NCI-H1436 (cell line): ENCODE measurements around the gene GUCY1B1.
"Not testable (repeated sequence)": the region's sequence is repeated elsewhere in the genome, so short reads cannot be mapped to it uniquely, and the experiment has no call there.

Experiments
- DNase-seq: peaks from one replicate; lab custom pipeline; 2025; lab: John Stamatoyannopoulos, UW

GUCY1B1 gene

DNA sequence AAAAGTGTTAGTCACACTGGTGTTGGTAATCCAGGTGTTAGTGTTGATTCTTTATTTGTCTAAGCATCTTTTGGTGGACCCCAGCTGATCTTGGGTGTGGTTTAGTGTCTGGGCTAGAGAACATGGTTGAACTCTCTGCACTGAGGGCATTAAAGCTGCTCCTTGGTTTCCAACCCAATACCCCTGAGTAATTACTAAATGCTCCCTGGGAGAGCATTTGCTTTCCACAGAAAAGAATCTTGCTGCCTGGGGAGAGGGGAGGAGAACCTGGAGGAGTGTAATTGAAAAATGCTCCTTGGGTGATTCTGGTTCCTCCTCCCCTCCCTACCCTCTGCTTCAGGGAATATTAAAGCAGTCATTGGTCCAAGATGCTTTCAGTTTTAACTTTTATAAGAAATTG lies 3.1 kb downstream of the GUCY1B1 start:
- DNase-seq = no peak

DNA sequence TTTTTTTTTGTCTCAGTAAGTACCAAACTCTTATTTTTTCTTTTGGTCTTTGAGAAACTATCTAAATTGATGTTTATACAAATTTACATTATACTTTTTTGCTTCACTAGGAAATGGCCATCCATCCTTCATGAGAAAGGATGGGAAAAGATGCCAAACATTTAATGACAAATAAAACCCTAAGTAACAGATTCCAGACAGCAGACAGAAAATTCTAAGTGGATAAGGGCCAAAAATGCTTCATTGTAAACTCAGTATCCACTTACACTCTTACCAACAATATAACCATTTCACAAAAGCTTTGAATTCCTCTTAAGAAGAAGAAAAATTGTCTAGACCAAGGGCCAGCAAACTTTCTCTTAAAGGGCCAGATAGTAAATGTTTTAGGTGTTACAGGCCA lies 3.5 kb downstream of the GUCY1B1 start:
- DNase-seq = no peak

DNA sequence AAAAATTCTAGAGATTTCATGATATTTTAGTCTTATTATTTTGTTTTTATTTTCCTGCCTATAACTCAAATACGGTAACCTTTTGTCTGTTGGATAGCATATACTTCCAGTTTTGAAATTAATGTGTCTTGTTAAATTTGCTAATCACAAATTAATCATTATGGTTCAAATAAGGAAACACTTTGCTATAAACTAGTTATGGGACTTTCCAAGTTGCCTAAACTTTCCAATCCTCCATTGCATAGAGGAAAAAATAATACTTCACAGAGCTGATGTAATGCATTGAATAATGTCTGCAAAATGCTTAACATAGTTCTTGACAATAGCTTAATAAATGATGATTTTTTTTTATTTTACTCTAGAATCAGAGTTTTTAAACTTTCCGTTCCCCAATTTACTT lies 4.7 kb downstream of the GUCY1B1 start:
- no peak for DNase-seq

- DNase-seq = no peak
Measured at GRCh38 chr4:155765149-155765548, 6.3 kb downstream of the GUCY1B1 start.

- no peak for DNase-seq
Measured at GRCh38 chr4:155766622-155767021, 7.8 kb downstream of the GUCY1B1 start.

DNA sequence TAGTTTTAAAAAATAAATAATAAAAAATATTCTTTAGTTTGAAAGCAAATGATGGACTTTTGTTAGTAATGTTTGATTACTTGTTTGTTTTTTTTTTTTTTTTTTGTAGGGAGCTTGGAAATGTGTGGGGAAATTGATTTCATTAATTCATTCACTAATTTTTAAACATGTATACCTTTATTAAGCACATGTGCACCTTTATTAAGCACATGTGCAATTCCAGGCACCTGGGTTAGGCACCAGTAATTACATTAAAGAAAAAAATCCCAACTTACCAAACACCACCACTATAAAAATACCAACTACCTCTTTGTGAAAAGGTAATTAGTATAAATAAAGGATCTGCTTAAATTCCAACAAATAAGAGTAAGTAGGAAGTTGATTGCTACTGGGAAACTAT lies 9.5 kb downstream of the GUCY1B1 start:
- DNase-seq = no peak

DNA sequence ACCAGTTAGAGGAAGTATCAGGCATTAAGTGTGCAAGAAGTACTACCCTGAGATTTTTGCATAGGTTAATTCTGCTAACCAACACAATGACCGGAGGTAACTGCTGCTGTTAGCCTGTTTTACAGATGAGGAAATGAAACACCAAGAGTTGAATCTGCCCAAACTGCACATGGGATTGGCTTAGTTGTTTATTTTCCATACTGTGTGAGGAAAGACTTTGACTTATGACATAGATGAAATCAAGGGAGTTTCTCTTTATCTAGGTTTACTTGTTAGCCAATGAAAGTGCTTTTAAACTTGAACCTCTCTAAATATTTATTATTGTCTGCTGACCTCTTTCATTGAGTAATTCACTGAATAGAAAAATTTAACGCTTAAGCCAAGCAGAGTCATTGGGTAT lies 10.3 kb downstream of the GUCY1B1 start:
- DNase-seq = no peak

- DNase-seq = no peak
Measured at GRCh38 chr4:155772459-155773195, 13.8 kb downstream of the GUCY1B1 start.

- no peak for DNase-seq
Measured at GRCh38 chr4:155773196-155773800, 14.5 kb downstream of the GUCY1B1 start.

DNA sequence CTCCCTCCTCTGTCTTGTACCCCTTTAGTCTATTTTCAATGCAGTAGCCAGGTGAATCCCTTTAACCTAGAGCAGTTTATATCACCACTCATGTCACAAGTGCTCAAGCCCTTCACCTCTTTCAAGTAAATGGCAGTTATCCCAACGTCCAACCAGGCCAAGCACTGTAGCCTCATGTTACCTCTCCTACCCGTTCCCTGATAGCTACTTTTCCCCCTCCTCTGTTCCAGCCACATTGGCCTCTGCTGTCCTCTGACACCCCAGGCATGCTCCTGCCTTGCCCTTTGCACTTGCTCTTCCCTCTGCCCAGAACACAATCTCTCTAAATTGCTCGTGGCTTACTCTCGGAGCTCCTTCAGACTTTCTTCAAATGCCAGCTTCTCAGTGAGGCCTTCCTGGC lies 15.2 kb downstream of the GUCY1B1 start:
- no peak for DNase-seq

- no peak for DNase-seq
Measured at GRCh38 chr4:155777971-155778735, 19.3 kb downstream of the GUCY1B1 start.

- DNase-seq = no peak
Measured at GRCh38 chr4:155780775-155781174, 22.0 kb downstream of the GUCY1B1 start.

DNA sequence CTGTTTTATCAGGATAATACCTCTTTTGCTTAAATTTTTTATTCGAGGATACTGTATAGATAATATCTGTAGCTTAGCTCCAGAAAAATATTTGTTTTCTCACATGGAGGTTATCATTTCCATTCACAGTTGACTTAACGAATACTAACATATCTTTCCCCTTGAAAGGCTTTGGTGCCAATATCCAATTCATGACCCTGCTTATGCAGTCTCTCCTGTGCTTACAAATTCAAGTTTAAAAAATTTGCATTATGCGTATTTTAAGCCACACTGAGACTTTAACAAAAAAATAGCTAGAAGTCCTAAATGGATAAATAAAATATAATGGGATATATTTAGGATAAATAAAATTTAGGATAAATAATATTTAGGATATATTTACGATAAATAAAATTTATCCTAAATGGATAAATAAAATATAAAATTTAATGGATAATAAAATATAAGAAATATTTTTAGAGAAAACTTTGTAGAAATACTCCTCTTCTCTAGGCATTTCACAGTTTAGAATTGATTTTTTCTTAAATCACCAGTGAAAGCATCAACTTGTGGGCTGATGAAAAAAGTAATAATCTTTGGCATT lies 22.5 kb downstream of the GUCY1B1 start:
- no peak for DNase-seq

- no peak for DNase-seq
Measured at GRCh38 chr4:155784637-155785036, 25.8 kb downstream of the GUCY1B1 start.

GRCh38 chr4:155785828-155786227 lies 27.0 kb downstream of the GUCY1B1 start:
- DNase-seq = no peak

- DNase-seq = no peak
Measured at GRCh38 chr4:155787113-155787710, 28.4 kb downstream of the GUCY1B1 start.

DNA sequence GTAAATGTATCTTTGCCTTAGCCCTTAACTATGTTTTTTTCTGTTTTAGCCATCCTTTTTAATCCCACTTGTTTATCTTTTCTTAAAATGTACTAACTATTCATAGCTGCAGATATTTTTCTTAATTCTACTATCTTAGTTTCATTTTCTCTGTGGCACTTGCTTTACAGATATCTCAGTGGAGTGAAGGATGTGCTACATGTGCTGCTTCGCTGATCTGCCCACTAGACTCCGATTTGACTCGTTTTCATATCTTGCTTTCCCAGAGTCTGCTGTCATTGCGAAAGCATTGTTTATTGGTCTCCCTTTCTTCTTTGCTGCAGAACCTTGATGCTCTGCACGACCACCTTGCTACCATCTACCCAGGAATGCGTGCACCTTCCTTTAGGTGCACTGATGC lies 30.6 kb downstream of the GUCY1B1 start:
- DNase-seq = no peak

DNA sequence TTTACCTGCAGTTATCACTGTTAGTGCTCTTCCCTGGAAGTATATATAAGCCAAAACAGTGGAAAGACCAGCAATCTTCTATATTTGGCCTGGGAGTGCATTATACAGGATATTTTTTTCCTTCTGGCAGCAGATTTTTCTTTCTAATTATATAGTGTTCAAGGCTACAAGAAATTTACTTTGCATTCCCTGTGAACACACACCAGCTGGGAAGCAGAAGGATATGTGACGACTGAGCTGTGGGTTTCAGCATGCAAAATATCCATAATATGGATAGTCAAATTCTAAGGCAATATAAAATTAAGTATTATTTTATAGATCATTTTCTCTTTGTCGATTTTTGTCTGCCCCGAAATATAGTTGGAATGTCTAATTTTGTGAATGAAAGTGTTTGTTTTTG lies 31.2 kb downstream of the GUCY1B1 start:
- no peak for DNase-seq

- DNase-seq = no peak
Measured at GRCh38 chr4:155794589-155795236, 35.9 kb downstream of the GUCY1B1 start.

GRCh38 chr4:155795991-155796390 lies 37.2 kb downstream of the GUCY1B1 start:
- no peak for DNase-seq

GRCh38 chr4:155797581-155797980 lies 38.8 kb downstream of the GUCY1B1 start:
- DNase-seq = not testable (repeated sequence)
